GM21786 (cell line): ENCODE data around the gene MMP8.
"Not testable (repeated sequence)": the region's sequence is repeated elsewhere in the genome, so short reads cannot be mapped to it uniquely, and the experiment has no call there.

Experiments
- ATAC-seq: cut with Tn5 transposase; IDR thresholded peaks from one replicate; pipeline ENCODE4 v1.9.1; 2021; ENCODE audit not compliant: unreplicated experiment

The MMP8 gene, protein sequence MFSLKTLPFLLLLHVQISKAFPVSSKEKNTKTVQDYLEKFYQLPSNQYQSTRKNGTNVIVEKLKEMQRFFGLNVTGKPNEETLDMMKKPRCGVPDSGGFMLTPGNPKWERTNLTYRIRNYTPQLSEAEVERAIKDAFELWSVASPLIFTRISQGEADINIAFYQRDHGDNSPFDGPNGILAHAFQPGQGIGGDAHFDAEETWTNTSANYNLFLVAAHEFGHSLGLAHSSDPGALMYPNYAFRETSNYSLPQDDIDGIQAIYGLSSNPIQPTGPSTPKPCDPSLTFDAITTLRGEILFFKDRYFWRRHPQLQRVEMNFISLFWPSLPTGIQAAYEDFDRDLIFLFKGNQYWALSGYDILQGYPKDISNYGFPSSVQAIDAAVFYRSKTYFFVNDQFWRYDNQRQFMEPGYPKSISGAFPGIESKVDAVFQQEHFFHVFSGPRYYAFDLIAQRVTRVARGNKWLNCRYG

DNA sequence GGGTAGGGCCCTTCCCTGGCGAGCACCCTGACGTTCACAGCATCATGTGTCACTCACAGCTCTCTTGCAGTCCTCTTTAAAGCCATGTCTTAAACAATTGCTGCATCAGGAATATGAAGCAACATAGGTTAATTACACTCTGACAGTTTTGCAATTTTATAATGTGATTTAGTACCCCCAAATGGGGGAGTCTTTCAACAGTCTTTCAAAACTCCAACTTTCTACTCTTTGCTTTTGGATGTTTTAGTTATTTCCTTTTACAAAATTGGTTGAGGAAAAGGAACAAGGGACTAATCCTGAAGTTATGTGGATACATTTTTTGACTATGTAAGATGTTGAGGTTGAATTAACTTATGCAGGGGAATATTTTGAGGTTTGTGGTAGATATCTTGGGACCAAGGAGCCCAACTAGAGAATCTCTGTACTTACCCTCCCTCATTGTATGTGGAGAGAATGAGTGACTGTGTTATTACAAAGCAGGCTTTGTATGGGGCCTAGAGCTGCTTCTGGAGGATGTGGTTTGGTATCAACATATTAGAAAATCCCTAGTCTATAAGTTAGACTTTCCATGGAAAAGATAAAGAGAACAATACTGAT lies at the start of gene MMP8:
TSS of gene MMP8 (minus strand) at position 51 of the 597 bp plus-strand sequence. CDS start 99 bp downstream, outside the sequence.
- ATAC-seq = no peak

DNA sequence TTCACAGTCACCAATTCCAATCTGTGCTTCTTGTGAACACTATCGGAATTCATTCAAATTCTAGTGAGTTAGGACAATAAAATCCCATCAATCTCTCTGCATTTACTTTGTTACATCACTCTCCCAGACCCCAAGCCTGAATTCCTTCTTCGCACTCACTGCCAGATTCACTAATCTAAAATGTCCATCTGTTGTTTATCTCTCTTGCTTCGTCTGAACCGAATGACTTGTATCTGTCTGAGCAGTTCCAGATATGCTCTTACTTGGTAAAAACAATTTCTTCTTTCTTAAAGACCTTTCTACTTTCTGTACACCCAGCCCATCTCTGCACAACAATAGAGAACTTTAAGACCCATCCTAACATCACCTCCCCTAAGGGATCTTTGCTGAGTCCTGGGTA lies 48.6 kb upstream of the MMP8 start:
- ATAC-seq = no peak

DNA sequence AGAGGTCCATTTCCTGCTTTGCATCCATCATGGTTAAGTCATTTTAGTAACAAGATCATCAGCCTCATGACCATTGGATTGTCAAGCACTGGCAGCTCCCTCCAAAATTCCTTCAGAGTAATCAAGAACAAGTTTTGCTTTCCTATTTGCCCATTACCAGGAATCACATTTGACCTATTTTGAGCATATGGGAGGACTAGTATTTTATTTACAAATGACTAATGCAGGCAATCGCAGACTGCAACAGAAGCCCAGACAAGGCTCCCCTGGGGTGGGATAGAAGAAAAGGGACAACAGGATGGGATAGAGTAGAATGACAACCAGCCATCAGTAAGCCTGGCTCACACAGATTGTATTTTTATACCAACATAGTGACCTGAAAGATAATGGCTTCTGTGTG lies 46.6 kb upstream of the MMP8 start:
- no peak for ATAC-seq

DNA sequence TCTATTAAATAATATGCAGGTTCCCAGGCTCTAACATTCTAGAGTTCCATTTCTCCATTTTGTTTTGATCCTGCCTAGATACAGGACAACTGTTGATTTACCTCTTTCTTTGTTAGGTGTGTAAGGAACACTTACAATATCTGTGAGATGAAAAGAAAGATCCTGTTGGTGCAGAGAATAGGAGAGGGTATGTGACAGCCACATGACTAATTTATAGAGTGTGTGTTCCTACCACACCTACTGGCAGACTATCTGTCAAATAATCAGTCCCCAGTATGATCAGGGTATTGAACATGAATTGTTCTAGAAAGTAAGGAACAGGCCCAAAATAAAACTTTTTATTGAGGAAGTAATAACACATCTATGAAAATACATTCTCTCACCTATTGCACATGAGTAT lies 45.4 kb upstream of the MMP8 start:
- no peak for ATAC-seq

DNA sequence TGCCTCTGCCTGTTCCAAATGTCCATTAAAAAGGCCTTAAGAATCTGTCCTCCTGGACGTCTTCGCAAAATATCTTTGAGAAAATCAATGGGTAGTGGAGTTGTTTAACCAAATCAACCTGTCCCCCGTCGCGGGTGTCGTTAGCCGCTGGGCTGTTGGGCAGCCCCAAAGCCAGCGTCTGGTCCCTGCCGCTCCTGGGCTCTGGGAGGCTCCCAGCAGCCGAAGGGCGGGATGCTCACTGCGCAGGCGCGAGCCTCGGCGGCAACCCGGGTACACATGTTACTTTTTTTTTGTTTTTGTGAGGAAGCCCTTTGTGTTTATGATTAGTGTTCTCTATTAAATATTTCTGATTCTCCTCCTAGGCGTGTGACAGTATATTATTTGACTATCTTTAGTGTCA lies 43.0 kb upstream of the MMP8 start:
- no peak for ATAC-seq

DNA sequence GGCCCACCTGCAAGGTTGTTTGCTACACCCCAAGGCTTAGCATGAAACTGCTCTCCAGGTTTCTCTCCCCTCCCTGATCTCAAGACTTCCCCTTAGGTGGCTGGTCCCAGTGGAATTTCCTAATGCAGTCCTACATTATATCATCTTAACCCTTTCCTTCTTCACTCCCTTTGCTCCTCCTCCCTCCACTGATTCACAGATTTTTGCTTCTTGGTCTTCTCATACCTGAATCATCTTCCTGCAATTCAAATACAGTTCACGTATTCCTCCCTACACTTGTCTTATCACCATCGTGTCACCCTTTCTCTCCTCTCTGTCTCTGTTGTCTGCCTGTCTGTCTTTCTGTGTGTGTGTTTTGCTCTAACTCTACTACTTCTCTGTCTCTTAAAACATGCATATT lies 38.7 kb upstream of the MMP8 start:
- no peak for ATAC-seq

DNA sequence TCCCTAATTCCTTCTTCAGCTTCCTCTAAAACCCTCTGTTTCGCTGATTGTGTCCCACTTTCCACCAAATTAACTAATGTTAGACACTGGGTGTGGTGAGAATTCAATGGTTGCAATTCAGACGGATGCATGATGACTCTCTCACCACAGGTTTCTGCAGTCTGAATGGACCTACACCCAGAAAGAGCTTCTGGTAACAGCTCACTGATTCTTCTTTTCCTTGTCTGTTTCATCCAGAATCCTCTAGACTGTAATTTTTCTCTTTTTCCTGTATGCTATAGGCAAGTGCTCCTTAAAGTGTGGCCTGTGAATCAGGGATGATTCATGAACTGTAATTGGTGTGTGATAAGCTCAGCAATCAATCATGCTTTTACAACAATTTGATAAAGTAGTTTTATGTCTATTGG lies 37.6 kb upstream of the MMP8 start:
- ATAC-seq = no peak

DNA sequence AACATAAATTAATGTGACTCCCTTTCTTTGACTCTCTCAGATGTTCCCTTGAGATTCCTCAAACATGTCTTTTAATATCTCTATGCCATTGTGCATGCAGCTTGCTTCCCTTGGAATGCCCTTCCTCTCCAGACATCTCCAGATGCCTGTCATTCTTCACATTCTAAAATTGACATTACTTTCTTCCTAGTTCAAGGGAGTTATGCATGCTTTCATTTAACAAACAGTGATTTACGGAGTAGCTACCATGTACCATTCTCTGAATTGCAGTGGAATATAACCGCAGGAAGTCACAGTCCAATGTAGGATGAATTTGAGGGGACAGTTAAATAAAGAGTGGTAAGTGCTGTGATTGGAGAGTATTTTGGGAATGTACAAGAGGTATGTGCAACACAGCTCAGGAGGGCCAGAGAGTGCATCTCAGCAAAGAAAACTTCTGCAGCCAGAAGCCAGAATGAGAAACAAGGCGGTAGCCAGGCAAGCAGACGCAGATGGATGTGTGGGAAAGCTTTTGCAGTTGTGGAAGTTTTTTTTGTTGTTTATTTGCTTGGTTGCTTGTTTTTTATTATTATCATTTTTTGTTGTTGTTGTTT lies 37.0 kb upstream of the MMP8 start:
- no peak for ATAC-seq

DNA sequence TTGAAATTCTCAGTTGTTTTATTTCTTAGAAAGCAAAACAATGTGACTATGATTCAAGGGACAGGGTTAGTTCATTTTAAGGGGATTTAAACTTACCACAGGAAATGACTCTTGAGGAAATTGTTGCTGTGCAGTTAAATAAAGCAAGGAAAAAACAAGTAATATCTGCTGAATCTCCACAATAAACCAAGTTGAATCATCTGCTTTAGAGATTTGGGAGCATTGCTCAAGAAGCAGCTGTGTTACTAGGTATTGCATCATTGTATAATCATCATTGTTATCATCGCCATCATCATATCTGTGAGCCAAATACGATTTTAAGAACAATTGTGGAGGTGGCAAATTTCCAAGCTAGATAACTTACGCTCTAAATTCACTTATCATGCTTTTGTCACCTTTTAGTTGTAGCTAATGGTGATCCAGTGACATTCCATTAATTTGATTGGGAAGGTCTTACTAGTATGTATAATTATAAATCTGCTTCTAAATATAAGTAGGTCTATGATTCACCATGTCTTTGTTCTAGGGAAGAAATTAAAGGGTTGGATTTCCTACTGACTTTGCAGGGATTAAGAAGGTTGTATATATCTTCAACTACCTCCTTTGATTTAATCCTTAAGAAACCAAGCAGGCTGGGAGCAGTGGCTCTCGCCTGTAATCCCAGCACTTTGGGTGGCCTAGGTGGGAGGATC lies 35.7 kb upstream of the MMP8 start:
- no peak for ATAC-seq

DNA sequence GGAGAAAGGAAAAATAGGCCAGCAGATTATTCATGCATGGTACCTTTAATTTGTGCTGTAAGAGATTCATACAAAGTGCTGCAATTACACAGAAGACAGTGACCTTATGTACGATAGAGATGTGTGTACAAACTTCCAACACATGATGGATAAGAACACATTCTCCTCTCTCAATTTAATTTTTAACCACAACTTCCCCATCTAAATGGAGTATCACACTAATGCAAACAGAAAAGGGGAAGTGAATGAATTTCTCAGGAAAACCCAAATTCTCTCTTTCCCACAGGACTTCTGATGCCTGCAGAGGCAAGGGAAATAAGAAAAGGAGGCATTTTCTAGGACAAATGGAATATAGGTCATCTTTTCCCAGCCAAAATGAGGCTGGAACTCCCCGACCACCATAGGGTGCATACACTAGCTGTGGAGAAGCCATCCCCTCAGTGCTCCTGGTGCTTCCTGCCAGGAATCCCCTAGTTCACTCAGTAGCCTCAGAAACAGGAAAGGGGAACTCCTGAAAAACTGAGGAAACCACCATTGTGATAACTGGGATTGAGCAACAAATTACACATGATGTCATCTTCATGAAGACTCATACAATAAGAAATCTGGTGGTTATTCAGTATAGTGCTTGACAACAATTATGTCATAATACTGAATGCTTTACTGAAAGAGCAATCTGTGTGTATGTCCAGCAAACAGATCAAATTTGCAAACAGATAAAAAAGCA lies 33.2 kb upstream of the MMP8 start:
- ATAC-seq = no peak

DNA sequence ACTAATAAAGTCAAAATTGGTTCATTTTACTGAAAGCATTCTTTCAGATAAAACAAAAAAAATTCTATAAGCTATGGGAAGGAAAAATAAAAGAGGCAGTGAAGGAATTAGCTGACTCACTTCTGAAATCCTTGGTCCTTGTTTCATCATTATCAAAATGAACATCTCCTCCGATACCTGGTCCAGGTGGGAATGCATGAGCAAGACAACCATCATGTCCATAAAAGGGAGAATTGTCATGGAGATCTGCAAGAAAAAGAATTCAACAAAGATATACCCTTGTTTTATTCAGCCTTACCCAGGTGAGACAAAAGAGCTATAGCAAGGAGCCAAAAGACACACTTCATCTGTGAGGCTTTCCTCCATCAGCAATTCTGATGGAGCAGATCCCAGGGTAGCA lies 28.5 kb upstream of the MMP8 start:
- no peak for ATAC-seq

DNA sequence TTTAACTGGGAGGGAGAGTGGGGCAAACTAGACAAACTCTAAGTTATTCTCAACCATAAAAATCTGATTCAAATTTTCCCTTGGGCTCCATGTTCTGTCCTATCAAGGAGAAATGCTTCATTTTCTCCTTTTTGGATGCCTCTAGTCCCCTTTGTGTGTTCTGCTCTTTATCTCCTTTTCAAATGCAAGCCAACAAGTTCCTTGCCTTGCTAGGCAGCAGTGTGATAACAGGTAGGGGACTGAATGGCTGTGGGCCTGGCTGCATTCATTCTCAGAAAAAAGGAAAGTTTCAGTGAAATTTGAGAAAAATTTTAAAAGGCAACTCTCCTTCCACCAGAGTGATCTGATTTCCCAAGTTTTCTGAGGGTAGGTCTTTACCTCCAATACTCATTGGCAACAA lies 26.9 kb upstream of the MMP8 start:
- no peak for ATAC-seq

DNA sequence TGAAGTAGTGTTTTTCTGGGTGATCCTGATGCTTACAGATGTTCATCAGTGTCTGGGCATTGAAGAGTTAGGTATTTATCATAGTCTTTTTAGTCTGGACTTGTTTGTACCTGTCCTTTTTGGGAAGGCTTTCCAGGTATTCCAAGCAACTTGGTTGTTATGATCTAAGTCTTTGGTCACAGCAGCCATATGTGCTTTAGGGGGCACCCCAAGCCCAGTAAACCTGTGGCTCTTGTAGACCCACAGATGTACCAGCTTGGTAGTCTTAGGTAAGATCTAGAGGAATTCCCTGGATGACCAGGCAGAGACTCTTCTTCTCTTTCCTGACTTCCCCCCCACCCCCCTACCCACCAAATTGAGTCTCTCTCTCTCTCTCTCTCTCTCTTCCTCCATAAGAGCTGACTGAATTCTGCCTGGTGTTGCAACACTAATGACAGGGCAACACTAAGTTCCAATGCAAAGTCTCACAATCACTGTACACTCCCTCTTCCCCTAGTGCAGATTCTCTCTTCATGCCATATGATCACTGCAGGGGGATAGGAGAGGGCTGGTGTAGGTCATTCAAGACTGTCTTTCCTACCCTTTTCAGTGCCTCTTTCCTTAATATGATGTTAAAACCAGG lies 24.5 kb upstream of the MMP8 start:
- no peak for ATAC-seq

DNA sequence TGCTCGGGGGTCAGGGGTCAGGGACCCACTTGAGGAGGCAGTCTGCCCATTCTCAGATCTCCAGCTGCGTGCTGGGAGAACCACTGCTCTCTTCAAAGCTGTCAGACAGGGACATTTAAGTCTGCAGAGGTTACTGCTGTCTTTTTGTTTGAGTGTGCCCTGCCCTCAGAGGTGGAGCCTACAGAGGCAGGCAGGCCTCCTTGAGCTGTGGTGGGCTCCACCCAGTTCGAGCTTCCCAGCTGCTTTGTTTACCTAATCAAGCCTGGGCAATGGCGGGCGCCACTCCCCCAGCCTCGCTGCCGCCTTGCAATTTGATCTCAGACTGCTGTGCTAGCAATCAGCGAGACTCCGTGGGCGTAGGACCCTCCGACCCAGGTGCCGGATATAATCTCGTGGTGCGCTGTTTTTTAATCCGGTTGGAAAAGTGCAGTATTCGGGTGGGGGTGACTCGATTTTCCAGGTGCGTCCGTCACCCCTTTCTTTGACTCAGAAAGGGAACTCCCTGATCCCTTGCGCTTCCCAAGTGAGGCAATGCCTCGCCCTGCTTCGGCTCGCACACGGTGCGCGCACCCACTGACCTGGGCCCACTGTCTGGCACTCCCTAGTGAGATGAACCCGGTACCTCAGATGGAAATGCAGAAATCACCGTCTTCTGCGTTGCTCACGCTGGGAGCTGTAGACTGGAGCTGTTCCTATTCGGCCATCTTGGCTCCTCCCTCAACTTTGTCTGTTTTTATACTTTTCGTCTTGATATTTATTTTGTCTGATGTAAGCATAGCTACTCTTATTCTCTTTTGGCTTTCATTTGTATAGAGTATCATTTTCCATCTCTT lies 22.2 kb upstream of the MMP8 start:
- not testable (repeated sequence) for ATAC-seq

DNA sequence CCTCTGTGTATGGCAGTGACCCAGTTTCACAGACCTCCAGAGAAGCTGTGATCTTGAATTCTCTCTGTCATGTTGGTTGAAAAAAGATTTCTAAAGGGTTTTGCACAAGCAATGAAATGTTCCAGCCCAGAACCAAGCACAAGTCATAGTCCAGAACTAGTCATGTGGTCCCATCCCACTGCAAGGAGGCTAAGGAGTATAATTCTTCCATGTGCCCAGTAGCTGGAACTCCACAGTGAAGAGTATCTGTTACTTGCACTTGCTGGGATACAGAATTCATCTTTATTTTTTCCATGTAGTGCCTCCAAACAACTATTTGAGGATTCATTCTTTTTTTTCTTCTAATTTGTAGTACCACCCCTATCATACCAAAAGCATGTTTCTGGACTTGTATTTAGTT lies 9.9 kb upstream of the MMP8 start:
- ATAC-seq = no peak

DNA sequence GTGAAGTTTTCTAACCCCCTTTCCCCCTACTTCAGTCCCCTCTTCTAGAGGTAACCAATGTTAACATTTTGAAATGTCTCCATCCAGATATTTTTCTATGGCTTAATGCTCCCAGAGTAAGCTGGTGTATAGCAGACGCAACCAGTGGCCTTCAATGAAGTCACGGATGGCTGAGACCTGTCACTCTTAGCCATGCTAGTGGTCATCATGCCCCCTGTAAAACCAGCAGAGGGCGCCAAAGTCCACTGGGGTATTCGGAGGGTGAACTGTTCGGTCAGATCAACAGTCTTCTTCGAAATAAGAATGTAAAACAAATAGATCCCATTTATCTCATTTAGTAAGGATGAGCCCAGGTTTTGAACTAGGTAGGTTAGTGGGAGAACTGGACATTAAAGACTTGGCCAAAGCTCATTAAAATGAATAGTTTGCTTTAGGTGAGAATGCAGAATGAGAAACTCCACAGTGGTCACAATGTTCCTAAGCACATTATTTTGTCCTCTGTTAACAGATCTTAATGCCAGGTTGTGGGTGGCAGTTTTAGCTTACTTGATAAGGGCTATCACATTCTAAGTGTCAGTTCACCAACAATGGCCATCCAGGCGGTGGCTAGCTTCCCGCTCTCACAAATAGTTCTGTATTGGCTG lies 8.6 kb upstream of the MMP8 start:
- ATAC-seq = peak; percentile 93

DNA sequence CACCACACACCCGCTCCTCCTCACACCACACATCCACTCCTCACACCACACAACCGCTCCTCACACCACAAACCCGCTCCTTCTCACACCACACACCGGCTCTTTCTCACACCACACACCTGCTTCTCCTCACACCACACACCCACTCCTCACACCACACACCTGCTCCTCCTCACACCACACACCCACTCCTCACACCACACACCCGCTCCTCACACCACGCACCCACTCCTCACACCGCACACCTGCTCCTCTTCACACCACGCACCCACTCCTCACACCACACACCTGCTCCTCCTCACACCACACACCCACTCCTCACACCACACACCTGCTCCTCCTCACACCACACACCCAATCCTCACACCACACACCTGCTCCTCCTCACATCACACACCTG lies 6.2 kb upstream of the MMP8 start:
- not testable (repeated sequence) for ATAC-seq

DNA sequence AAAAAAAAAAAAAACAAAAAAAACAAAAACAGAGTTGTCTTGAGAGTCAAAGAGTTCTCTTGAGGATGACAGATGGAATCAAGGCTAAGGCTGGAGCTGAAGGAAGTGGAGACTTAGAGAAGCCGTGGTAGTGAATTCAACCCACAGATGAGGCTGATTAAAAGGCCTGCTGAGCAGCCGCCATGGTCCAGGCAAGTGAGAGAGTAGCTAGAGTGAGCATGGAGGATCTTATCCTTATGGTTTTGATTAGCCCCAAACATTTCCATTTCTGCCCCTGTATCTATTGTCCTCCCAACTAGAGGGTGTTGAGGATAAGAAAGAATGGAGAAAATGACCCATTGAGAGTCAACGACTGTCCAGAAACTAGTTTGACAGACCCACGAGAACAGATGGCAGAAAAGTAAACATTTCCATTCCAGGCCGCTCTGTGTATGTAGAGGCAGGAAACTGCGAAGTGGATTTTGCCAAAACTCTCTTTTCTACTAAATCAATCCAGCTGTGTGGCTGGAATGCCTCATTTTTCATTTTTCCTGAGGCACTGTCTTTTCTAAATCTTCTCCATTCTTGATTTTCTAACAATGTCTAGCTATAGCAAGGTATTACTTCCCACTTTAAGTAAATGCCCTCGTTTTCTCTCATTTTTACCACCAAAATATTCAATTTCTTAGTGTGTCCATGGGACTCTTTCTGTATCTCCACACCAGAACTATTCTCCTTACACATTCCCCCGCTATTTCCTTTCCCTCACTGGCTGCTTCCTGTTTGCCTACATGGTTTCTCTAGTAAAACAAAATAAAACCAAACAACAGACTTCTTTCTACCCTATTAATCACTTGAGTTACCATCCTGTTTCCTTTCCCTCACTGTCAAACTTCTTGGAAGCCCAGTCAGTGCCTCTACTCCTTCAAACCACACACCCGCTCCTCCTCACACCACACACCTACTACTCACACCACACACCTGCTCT lies 5.4 kb upstream of the MMP8 start:
- ATAC-seq = no peak
